Stimulated activated CD4-positive, alpha-beta T cell treated with anti-CD3 and anti-CD28 coated beads, Interleukin-4, amount 100 ng/mL, for 48 hours (primary cell): ENCODE data around the gene LIN7C.
"Not testable (repeated sequence)": the region's sequence is repeated elsewhere in the genome, so short reads cannot be mapped to it uniquely, and the experiment has no call there.

Experiments used
- DNase-seq, 2 donors: peaks; one replicate each; pipeline ENCODE4 v3.0.0-alpha.2; 2020; ENCODE audit warnings: low read depth in 2 of 2

The LIN7C gene

GRCh38 chr11:27506200-27507182, at the start of gene LIN7C:
Gene LIN7C (minus strand): TSS chr11:27506769. CDS start chr11:27506752, 17 bp downstream.
- peak; percentile 89 to 95 for DNase-seq

DNA sequence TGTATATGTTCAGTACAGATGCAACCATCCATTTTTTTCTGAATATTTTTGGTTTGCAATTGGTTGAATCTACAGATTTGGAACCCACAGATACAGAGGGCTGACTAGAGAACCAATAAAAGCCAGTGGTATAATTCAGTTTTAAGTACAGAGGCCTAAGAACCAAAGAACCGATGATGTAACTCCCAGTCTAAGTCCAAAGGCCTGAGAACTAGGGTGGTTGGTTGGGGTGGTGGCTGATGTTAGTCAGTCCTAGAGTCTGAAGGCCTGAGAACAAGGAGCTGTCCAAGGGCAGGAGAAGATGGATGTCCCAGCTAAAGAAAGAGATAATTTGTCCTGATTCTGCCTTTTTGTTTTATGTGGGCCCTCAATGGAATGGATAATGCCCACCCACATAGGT, 48.7 kb upstream of the LIN7C start:
- DNase-seq: no peak

DNA sequence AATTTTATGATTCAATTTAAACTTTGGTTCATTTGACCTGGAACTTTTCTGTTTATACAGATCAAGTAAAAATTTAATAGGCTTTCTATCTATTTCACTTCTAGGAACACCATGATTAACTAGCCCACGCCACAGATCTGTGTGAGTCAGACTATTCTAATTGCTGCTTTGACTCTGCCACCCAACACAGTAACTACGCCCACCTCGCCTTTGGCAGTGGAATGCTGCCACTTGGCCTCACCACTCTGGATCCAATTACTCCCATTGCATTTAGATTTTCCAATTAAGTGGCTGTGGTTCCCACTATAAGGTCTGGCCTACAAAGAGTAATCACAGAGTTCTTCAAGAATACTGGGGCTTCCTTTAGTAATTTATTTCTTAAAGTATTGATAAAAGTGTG, 46.6 kb upstream of the LIN7C start:
- DNase-seq: no peak

DNA sequence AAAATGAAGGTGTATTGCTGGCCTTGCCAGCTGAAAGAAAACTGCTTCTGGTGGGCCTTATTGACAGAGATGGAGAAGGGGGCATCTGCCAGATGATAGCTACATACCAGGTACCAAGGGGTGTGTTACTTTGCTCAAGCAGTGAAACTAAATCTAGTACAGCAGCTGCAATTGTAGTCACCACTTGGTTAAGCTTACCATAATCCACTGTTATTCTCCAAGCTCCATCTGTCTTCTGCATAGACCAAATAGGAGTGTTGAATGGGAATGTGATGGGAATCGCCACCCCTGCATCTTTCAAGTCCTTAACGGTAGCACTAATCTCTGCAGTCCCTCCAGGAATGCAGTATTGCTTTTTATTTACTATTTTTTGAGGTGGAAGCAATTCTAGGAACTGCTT, 45.8 kb upstream of the LIN7C start:
- no peak for DNase-seq

DNA sequence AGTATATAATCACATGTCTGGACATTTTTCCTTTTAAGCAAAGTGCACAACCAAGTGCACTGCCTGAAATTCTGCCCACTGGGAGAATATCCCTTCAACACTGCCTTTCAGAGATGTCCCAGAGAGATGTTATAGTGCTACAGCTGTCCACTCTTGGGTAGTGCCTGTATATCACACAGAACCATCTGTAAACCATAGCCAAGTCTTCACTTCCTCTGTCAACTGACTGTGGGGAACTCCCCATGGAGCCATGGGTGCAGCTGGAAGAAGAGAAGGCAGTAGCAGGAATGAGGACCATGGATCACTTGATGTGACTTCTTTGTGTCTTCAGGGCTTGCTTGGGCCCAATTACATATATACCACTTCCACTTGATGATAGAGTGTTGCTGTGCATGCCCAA, 44.6 kb upstream of the LIN7C start:
- DNase-seq: no peak

DNA sequence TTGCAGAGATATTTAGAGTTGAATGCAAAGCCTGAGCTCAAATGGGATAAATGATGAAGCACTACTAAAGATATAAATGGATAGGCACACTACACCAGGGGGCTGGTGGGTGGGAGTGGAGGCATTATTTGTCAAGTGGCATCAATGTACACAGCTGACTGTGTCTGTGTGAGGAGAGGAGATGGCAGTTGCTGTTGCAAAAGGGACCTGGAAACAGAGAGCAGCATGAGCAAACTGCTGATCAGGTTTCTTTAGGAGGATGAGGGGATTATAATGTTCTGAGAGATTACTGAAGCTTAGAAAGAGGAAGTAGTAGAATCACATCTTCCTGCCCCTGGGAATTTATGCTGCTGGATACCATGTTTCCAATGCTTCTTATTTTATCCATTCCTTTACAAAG, 39.4 kb upstream of the LIN7C start:
- no peak for DNase-seq

GRCh38 chr11:27545035-27545434, 38.5 kb upstream of the LIN7C start:
- no peak for DNase-seq

DNA sequence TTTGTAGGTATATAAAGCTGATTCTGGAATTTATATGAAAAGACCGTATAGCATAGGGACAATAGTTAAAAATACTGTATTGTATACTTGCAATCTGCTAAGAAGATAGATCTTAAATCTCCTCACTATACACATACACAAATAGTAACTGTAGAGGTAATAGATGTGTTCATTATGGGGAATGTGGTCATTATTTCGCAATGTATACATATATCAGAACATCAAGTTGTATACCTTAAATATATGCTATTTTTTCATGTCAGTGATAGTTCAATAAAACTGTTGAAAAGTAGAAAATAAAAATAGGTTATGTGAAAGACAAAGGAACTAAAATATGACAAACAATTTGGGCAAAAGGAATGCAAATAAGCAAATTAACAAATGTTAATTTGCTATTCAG, 35.2 kb upstream of the LIN7C start:
- no peak for DNase-seq

- DNase-seq: no peak
Measured at GRCh38 chr11:27540051-27540450, 33.5 kb upstream of the LIN7C start.

GRCh38 chr11:27535103-27535502, 28.5 kb upstream of the LIN7C start:
- no peak for DNase-seq

- no peak for DNase-seq
Measured at GRCh38 chr11:27532652-27533325, 26.2 kb upstream of the LIN7C start.

GRCh38 chr11:27528712-27529111, 22.1 kb upstream of the LIN7C start:
- no peak for DNase-seq

DNA sequence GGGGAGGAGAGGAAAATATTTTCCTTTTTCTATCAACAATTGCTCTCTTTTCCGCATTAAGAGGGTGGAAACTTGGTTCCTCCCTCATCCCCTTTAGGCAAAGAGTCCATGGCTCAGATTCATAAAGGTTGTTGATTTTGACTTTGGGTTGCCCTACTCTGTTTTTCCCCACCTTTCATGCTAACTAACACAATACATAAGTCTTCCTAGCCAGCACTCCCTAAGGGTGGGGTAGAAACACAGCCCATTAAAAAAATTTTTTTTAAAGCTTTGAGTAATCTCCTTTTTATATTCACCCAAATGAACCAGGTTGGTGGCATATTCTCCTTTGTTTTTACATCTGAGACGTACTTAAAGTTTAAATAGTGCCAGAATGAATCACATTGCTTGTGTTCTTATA, 20.0 kb upstream of the LIN7C start:
- DNase-seq: no peak

DNA sequence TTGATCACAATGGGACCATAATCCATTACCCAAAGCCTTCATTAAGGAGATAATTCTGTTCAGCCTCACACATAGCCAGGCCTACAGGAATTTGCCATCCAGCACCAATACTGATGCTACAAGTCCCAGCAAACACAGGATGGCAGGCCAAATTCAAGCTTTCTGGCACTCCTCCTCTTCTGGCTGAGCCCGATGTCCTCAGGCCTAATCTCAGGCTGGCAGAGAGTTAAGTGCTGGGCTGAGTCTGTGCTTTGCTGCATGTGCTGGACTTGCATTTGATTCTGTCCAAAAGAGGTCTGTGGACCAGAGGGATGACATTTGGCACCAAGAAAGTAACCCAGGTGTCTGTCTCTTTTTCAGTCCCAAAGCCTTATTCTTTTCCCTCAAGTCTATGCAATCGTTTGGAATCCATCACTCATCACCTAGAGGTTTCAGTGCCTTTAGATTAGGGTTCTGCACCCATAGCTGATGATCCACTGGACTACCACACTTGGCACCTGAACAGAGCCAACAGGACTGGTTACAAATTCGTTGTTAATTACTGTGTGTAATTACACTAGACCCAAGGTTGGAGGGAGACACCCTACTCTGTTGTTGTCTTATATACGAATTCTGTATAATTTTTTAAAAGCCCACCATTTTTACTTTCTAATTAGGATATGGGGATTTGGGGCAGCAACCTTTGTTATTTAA, 19.4 kb upstream of the LIN7C start:
- DNase-seq: no peak

GRCh38 chr11:27524155-27524554, 17.6 kb upstream of the LIN7C start:
- DNase-seq: no peak

DNA sequence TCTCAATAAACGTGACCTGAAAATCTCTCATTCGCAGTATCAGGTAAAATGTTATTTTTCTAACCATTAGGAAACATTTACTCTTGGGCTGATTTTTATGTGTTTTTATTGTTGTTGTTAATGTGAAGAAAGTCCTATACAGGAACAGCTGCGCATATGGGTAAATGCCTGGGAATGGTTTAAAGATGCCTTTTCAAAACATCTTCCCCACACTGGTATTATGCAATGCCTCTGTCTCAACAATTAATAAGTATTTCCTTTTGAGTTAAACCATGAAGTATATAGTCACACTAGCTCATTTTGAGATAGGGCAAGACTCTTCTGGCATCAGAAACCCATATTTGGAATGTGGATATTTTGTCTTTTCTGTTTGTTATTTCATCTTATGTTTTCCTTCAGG, 13.7 kb upstream of the LIN7C start:
- DNase-seq: no peak

DNA sequence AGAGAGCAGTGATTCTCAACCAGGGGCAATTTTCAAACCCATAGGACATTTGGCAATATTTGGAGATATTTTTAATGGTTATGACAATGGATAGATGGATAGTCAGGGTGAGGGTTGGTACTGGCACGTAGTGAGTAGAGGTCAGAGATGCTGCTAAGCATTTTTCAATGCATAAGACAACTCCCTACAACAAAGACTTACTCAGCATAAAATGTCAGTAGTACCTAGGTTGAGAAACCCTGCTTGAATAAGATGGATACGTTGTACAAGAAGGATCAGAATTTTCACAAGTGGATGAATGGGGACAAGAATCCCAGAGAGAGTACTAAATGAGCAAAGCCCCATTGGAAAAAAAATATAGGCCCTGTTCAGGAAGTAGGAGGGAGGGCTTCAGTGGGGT, 11.9 kb upstream of the LIN7C start:
- no peak for DNase-seq

- DNase-seq: not testable (repeated sequence)
Measured at GRCh38 chr11:27517490-27517889, 10.9 kb upstream of the LIN7C start.

DNA sequence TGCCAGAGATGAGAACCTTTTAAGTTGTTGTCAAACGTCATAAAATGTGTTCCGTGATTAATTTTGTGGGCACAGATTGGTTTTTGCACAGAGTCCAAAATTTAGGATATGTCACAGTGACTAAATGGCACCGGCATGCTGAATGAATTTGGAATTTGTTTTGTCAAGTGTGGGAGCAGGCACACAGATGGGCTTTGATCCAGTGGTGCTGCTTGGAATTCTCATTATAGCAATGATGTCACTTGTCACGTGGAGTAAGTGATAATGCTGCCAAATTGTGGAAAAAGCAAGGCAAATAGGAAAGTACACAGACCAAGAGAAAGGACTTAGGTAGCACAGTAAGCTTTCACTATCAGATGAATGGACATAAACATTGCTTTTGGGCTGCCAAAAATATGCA, 8.0 kb upstream of the LIN7C start:
- no peak for DNase-seq

- DNase-seq: no peak
Measured at GRCh38 chr11:27514076-27514475, 7.5 kb upstream of the LIN7C start.

DNA sequence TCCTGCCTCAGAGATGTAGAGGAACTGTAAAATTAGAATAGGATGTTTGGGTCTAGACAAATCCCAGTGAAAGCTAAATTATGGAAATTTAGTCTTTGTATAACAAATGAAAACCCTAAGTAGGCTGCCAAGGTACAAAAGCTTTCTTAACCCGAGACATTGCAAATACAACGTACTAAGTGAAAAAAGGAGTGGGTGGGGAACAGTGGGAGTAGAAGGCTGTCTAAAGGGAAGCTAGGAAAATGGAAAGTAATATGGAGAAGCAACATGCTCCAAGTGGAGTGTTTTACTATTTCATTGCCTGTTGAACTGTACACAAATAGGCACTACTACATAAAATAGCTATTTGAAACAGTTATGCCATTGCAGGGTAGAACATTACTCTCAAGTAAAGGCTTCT, 6.8 kb upstream of the LIN7C start:
- no peak for DNase-seq

DNA sequence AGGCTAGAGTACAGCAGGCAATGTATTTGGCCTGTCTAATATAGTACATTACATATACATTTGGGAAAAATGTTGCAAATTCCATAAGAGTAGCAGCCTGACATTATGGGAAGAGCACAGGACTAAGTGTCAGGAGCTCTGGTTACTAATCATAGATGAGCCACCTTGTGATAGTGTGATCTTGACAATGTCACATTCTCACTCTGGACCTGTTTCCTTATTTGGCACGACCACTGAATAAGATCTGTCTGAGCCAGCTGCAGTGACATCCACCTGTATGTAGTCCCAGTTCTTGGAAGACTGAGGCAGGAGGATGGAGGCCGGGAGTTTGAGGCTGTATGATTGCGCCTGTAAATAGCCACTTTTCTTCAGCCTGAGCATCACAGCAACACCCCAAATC, 5.7 kb upstream of the LIN7C start:
- no peak for DNase-seq

- DNase-seq: no peak
Measured at GRCh38 chr11:27509908-27510307, 3.3 kb upstream of the LIN7C start.
